ENCODE measurements around the gene ZNF331.

DNA sequence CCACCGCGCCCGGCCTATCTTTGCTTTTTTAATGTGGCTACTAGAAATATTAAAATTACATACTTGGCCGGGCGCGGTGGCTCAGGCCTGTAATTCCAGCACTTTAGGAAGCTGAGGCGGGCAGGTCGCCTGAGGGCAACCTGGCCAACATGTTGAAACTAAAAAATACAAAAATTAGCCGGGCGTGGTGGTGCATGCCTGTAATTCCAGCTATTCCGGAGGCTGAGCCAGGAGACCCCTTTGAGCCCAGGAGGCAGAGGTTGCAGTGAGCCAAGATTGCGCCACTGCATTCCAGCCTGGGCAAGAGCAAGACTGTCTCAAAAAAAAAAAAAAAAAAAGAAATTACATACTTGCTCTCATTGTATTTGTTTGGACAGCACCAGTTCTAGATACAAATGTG is 59.1 kb downstream of the ZNF331 start:
- TF ChIP-seq, protein P1, sequence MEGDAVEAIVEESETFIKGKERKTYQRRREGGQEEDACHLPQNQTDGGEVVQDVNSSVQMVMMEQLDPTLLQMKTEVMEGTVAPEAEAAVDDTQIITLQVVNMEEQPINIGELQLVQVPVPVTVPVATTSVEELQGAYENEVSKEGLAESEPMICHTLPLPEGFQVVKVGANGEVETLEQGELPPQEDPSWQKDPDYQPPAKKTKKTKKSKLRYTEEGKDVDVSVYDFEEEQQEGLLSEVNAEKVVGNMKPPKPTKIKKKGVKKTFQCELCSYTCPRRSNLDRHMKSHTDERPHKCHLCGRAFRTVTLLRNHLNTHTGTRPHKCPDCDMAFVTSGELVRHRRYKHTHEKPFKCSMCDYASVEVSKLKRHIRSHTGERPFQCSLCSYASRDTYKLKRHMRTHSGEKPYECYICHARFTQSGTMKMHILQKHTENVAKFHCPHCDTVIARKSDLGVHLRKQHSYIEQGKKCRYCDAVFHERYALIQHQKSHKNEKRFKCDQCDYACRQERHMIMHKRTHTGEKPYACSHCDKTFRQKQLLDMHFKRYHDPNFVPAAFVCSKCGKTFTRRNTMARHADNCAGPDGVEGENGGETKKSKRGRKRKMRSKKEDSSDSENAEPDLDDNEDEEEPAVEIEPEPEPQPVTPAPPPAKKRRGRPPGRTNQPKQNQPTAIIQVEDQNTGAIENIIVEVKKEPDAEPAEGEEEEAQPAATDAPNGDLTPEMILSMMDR (IDR thresholded peaks at IDR 0.05; ENCODE audit: low read length): no peak
- TF ChIP-seq EZH2 (IDR thresholded peaks at IDR 0.05; ENCODE audit: borderline replicate concordance, low read length): no peak
